Gastroesophageal sphincter (tissue), 3 donors: ENCODE data around the gene ATP4B.

Experiments used
- POLR2A ChIP-seq, 2 donors: fragments of 450-650 bp; IDR thresholded peaks; one replicate each; pipeline ENCODE4 v1.6.1; 2017; ENCODE audit warnings: antibody characterized with exemption in 2 of 2, mild to moderate bottlenecking in 2 of 2, moderate library complexity in 1 of 2
- TF ChIP-seq, protein P1 (sequence below), 4 experiments: fragments of 200-600 bp in 2 of 4; fragments of 450-650 bp in 2 of 4; sonication (generic) in 1 of 4; IDR thresholded peaks; one replicate each; pipeline ENCODE4 v1.5.1; 2017 to 2019; ENCODE audit warnings: antibody characterized with exemption in 4 of 4, mild to moderate bottlenecking in 2 of 4, moderate library complexity in 2 of 4

DNA sequence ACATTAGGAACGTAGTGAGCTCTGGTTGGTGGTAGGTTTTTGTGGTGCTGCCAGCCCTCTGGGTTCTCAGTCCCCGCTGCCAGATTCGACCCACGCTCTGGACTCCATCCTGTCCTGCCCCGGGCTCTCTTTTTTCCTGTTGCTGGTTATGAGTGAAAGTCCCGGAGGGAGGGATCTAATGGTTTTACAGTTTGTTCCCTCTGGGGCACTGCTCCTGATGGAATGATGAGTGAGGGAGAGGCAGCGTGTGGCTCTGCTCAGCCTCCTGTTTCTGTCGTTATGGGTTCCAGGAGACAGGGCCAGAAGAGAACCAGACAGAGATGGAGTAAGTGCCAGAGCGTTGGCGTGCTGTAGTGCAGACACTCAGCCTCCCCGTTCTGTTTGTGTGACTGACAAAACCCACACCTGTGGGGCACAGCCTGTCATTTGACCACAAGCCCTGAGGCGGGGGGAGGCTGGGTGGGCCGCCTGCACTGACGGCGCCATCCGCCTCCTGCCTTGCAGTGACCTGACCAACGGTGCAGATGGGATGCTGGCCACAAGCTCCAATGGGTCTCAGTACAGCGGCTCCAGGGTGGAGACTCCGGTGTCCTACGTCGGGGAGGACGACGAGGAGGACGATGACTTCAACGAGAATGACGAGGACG, 18.3 kb downstream of the ATP4B start:
- no peak for TF ChIP-seq POLR2A (IDR thresholded peaks at IDR 0.05)
- TF ChIP-seq, protein P1, sequence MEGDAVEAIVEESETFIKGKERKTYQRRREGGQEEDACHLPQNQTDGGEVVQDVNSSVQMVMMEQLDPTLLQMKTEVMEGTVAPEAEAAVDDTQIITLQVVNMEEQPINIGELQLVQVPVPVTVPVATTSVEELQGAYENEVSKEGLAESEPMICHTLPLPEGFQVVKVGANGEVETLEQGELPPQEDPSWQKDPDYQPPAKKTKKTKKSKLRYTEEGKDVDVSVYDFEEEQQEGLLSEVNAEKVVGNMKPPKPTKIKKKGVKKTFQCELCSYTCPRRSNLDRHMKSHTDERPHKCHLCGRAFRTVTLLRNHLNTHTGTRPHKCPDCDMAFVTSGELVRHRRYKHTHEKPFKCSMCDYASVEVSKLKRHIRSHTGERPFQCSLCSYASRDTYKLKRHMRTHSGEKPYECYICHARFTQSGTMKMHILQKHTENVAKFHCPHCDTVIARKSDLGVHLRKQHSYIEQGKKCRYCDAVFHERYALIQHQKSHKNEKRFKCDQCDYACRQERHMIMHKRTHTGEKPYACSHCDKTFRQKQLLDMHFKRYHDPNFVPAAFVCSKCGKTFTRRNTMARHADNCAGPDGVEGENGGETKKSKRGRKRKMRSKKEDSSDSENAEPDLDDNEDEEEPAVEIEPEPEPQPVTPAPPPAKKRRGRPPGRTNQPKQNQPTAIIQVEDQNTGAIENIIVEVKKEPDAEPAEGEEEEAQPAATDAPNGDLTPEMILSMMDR (IDR thresholded peaks at IDR 0.05) = no peak
